Measurements from ENCODE around the gene SLC39A2. TPM values are rescaled to one million over a fixed set of nuclear protein-coding genes. Genes with fewer than 3 reads are reported as not detected.
A peak's percentile ranks its signal among the peaks of the same experiment; 100 is the strongest.

SLC39A2 gene
- total and polyA plus RNA-seq, 2 experiments from 2014 or later: 4.2 to 6.2 TPM

- no peak overlapping the region for H3K4me3 ChIP-seq
Observed at GRCh38 chr14:21022686-21023085, 23.6 kb downstream of the SLC39A2 start.

DNA sequence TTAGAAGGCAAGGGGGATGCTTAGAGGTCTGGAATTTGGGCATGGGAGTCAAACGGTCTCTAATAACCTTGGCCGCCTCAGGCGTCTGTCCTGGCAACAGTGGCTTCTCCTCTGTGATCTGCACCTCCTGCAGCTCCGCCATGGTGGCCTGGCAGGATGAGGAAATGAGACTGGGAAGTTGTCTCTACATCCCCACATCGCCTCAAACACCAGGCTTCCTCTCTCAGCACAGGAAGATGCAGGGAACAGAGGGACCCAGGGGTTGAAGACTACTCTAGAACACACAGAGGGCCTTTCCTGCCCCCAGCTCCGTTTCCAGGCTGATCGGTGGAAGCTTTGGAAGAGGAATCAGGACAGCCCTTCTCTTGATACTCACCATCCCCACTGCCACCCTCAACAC, 24.1 kb downstream of the SLC39A2 start:
- H3K9me2 ChIP-seq (replicated peaks; ENCODE audit: insufficient read depth): no peaks in the 10 kb centered on the region
- H3K36me3 ChIP-seq (replicated peaks; ENCODE audit: insufficient read depth, low read depth): no peaks in the 10 kb centered on the region
- DNase-seq (ENCODE audit: low spot score): no peak
- H3K27ac ChIP-seq: no peak overlapping the region
- H3K4me2 ChIP-seq: peak overlapping the region; percentile 94
- 88% methylated on average over 7 of the region's 7 CpGs for WGBS (ENCODE audit: low lambda C conversion rate, missing lambda C conversion rate)
- H2AFZ ChIP-seq: no peak overlapping the region
- peaks cover 16% of the 10 kb centered on the region for H3K4me1 ChIP-seq (ENCODE audit: insufficient read depth)
- no peak overlapping the region for H3K4me3 ChIP-seq
- peaks cover 14% of the 10 kb centered on the region for H3K79me2 ChIP-seq
- H3K27me3 ChIP-seq: no peaks in the 10 kb centered on the region
- H4K20me1 ChIP-seq (ENCODE audit: insufficient read depth, poor library complexity, severe bottlenecking): no peaks in the 10 kb centered on the region
- TF ChIP-seq EZH2 (IDR thresholded peaks at IDR 0.05; ENCODE audit: borderline replicate concordance): no peak
- TF ChIP-seq EZH2phosphoT487 (IDR thresholded peaks at IDR 0.05; ENCODE audit: low read depth, severe bottlenecking, unreplicated experiment): no peak
- TF ChIP-seq, protein P1, sequence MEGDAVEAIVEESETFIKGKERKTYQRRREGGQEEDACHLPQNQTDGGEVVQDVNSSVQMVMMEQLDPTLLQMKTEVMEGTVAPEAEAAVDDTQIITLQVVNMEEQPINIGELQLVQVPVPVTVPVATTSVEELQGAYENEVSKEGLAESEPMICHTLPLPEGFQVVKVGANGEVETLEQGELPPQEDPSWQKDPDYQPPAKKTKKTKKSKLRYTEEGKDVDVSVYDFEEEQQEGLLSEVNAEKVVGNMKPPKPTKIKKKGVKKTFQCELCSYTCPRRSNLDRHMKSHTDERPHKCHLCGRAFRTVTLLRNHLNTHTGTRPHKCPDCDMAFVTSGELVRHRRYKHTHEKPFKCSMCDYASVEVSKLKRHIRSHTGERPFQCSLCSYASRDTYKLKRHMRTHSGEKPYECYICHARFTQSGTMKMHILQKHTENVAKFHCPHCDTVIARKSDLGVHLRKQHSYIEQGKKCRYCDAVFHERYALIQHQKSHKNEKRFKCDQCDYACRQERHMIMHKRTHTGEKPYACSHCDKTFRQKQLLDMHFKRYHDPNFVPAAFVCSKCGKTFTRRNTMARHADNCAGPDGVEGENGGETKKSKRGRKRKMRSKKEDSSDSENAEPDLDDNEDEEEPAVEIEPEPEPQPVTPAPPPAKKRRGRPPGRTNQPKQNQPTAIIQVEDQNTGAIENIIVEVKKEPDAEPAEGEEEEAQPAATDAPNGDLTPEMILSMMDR (IDR thresholded peaks at IDR 0.05; ENCODE audit: poor library complexity): no peak
- H3K9me3 ChIP-seq (ENCODE audit: low read depth): no peaks in the 10 kb centered on the region

More at GRCh38 chr14:21022686-21023085, 23.6 kb downstream of the SLC39A2 start:
- H3K9me2 ChIP-seq (replicated peaks; ENCODE audit: insufficient read depth): no peaks in the 10 kb centered on the region
- H3K9me3 ChIP-seq (ENCODE audit: low read depth): no peaks in the 10 kb centered on the region
- H4K20me1 ChIP-seq (ENCODE audit: insufficient read depth, poor library complexity, severe bottlenecking): no peaks in the 10 kb centered on the region
- peak overlapping the region; percentile 94 for H3K4me2 ChIP-seq
- H3K36me3 ChIP-seq (replicated peaks; ENCODE audit: insufficient read depth, low read depth): no peaks in the 10 kb centered on the region
- peaks cover 16% of the 10 kb centered on the region for H3K4me1 ChIP-seq (ENCODE audit: insufficient read depth)
- no peak overlapping the region for H3K27ac ChIP-seq
- peaks cover 14% of the 10 kb centered on the region for H3K79me2 ChIP-seq
- H3K27me3 ChIP-seq: no peaks in the 10 kb centered on the region
- no peak for DNase-seq (ENCODE audit: low spot score)
- TF ChIP-seq EZH2 (IDR thresholded peaks at IDR 0.05; ENCODE audit: borderline replicate concordance): no peak
- no peak for TF ChIP-seq EZH2phosphoT487 (IDR thresholded peaks at IDR 0.05; ENCODE audit: low read depth, severe bottlenecking, unreplicated experiment)
- TF ChIP-seq, protein P1 (IDR thresholded peaks at IDR 0.05; ENCODE audit: poor library complexity): no peak
- 87% methylated on average over 5 of the region's 5 CpGs for WGBS (ENCODE audit: low lambda C conversion rate, missing lambda C conversion rate)
- H2AFZ ChIP-seq: no peak overlapping the region

DNA sequence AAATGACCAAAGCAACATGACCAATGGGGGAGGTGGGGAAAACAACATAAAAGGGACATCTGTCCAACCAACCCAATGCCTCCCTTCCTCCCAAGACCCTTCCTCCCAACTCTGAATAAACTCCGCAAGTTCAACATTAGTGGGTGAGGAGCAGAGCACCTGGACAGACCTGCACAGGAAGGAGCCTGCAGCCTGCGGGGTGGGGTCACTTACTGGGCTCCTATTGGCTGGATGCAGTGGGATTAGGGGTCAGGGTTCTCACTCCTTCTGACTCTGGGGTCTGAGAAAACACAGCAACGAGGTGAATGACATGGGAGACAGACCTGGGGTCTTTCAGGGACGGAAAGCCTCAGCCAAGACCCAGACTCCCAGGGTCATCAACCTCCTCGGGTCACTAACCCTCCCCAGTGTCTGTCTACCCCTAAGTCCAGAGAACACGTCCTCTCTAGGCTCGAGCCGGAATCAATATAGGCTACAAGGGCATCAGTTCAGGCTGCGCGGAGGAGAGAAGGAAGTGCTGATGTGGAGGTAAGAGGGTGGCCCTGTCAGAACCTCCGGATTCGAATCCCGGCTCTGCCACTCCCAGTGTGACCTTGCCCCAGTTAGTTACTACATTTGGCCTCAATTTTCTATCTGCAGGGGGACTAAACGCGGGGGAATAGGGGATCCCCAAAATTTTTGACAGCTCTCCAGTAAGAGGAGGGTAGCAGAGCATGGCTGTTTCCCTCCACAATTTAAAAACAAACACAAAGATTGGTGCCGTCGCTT, 24.9 kb downstream of the SLC39A2 start:
- DNase-seq (ENCODE audit: low spot score): peak; percentile 27
- Histone ChIP-seq H2AFZ (peak overlapping the region; percentile 58), H3K4me1 (ENCODE audit: insufficient read depth) (peaks cover 16% of the 10 kb centered on the region), H3K27me3 (no peaks in the 10 kb centered on the region), H3K79me2 (peaks cover 14% of the 10 kb centered on the region), H3K9me2 (replicated peaks; ENCODE audit: insufficient read depth) (no peaks in the 10 kb centered on the region), H3K36me3 (replicated peaks; ENCODE audit: insufficient read depth, low read depth) (no peaks in the 10 kb centered on the region), H3K9me3 (ENCODE audit: low read depth) (no peaks in the 10 kb centered on the region), H3K4me2 (peak overlapping the region; percentile 94), H3K27ac (peak overlapping the region; percentile 82), H3K4me3 (peak overlapping the region; percentile 76), H4K20me1 (ENCODE audit: insufficient read depth, poor library complexity, severe bottlenecking) (no peaks in the 10 kb centered on the region)
- no peak for TF ChIP-seq EZH2phosphoT487 (IDR thresholded peaks at IDR 0.05; ENCODE audit: low read depth, severe bottlenecking, unreplicated experiment)
- 17% methylated on average over 17 of the region's 17 CpGs for WGBS (ENCODE audit: low lambda C conversion rate, missing lambda C conversion rate)

GRCh38 chr14:21024585-21025370, 25.7 kb downstream of the SLC39A2 start, which contains the start of gene NDRG2:
Gene NDRG2 (minus strand): TSS chr14:21025061. CDS start chr14:21023315, 1,746 bp downstream.
- peak; percentile 92 for DNase-seq (ENCODE audit: low spot score)
- no peaks in the 10 kb centered on the region for H3K27me3 ChIP-seq
- TF ChIP-seq EZH2phosphoT487 (IDR thresholded peaks at IDR 0.05; ENCODE audit: low read depth, severe bottlenecking, unreplicated experiment) (no peak), EZH2 (IDR thresholded peaks at IDR 0.05; ENCODE audit: borderline replicate concordance) (no peak)
- TF ChIP-seq, protein P1 (IDR thresholded peaks at IDR 0.05; ENCODE audit: poor library complexity): no peak
- H3K9me2 ChIP-seq (replicated peaks; ENCODE audit: insufficient read depth): no peaks in the 10 kb centered on the region
- peak within 1 kb of the TSS; percentile 94 for H3K4me2 ChIP-seq
- H3K4me1 ChIP-seq (ENCODE audit: insufficient read depth): peaks cover 16% of the 10 kb centered on the region
- H2AFZ ChIP-seq: peak within 1 kb of the TSS; percentile 58
- H3K9me3 ChIP-seq (ENCODE audit: low read depth): no peaks in the 10 kb centered on the region
- H4K20me1 ChIP-seq (ENCODE audit: insufficient read depth, poor library complexity, severe bottlenecking): no peaks in the 10 kb centered on the region
- H3K4me3 ChIP-seq: peak within 1 kb of the TSS; percentile 76
- H3K79me2 ChIP-seq: peaks cover 14% of the 10 kb centered on the region
- WGBS (ENCODE audit: low lambda C conversion rate, missing lambda C conversion rate): under 1% methylated on average over 45 of the region's 72 CpGs
- H3K36me3 ChIP-seq (replicated peaks; ENCODE audit: insufficient read depth, low read depth): no peaks in the 10 kb centered on the region
- H3K27ac ChIP-seq: peak within 1 kb of the TSS; percentile 82
